SW 1271 (cell line): ENCODE measurements around the gene HCRTR1.

Experiments used
- DNase-seq, 2 experiments: peaks; one replicate each; lab custom pipeline; 2025; lab: John Stamatoyannopoulos, UW

HCRTR1 gene

DNA sequence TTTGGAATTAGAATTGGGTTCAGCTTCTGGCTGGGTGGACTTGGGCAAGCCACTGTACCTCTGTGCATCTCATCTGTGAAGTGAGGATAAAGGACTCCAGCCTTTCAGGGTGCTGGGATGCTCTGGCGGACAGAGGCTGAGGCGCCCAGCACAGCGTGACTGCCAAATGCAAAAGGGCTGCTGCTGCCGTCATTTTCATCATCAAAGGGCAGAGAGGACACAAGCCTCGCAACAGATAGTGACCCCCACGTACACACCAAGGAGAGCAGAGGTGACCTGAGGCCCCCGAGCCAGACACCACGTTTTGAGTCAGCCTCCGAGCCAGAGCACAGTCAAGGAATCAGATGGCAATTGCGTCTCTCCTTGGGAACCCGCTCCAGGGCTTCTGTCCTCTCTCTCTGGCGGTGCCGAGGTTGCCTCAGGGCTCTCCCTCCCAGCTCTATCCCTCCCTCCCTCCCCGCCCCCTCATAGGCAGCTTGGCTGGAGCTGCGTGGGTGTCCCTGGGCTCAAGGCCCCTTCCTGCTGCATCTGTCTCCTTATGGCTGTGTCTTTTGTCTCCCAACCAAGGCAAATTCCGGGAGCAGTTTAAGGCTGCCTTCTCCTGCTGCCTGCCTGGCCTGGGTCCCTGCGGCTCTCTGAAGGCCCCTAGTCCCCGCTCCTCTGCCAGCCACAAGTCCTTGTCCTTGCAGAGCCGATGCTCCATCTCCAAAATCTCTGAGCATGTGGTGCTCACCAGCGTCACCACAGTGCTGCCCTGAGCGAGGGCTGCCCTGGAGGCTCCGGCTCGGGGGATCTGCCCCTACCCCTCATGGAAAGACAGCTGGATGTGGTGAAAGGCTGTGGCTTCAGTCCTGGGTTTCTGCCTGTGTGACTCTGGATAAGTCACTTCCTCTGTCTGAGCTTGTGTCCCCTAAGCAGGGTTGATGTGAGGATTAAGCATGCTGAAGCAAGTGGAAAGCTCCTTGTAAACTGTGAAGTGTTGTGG, 9.0 kb downstream of the HCRTR1 start:
- DNase-seq: no peak

DNA sequence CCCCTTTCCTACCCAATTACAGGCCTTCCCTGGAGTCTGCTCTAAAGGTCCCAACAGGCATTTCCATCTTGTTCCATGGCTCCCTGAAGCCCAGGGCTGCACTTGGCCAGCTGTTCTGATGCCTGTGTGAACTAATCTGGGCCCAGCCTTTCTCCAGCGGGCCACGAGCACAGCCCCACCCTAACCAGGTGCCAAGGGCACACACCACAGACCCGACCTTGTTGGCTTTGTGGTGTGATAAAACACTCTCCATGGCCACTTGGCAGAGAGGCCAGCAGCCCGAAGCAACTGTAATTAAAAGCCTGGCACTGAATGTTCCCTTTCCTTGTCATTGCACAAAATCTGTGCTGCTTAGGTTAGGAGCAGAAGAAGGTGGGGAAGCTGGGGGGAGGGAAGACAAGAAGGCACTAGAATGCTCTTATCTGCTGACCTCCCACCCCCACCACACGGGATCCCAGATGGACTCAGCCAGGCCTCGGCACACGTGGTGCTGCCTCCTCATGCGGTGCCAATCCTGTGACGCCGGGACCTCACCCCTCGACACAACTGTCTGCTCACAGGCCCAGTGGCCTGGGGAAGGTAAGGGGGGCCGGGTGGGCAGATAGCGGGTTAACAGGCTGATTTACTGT, 9.9 kb downstream of the HCRTR1 start:
- no peak for DNase-seq

DNA sequence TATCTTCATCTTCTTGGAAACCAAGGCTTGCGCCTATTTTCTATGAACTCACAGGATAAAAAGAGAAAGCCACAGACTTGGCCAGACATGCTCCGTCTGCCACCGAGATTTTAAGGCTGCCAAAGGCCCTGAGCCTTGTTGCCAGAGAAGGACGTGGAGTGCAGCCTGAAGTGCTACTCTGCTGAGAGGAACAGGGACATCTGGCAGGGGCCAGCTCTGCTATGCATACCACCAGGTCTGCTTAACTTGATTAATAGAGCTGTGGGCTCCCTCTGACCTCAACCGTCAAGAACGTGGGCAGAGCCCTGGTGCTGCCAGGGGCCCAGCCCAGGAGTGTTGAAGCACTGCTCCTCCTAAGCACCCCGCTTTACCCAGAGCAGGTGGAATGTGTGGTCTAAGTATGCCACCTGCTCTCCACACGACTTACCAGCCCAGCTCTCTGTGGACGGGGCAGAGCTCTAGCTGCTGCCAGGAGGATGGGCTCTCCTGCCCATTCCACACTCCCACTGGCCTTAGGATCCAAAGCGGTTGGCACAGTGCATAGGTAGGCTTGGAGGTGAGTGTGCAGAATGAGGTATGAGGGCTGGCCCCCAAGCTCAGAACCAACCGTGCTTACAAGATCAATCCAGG, 10.6 kb downstream of the HCRTR1 start:
- DNase-seq: no peak

DNA sequence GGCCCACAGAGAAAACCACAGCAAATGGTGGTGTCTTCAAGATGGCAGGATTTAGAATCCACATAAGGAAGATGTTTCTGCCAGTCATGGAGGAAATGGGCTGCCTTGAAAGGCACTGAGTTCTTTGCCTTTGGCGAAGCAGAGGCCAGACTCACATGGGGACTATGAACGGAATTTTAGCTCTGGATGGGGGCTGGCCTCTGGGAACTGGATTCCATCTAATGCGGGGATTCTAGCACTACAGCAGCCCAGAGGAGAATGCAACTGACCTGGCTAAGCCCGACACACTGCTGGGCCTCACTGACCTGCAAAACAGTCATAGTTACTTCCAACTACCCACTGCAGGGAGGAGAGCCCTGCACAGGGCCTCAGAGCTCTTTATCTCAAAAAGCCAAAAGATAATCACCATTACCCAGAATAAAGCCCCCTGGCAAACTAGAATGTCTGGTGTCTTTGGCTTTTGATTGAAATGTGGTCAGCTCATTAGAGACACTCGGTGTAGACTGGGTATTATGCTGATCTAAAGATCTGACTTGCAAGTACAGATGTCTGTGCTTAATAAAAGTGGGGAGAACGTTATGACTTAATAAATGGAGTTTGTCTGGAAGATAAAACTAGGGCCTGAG, 11.6 kb downstream of the HCRTR1 start:
- no peak for DNase-seq

DNA sequence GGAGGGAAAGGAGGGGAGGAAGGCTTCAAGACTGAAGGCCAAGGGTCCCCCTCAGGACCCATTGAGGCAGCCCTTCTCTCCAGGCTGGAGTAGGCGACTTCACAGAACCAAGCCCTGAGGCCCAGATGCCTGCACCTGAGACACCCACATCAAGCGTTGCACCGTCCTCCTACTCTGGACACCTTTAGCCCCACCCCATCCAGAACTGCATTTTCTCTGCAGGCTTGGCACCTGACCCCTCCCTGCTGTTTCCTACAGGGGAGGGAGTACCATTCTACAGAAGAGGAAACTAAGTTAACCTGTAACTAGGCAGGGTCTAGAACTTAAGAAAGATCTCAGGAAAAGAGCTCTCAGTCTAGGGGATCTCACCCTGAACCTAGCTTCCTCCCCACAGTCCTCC, 15.2 kb downstream of the HCRTR1 start:
- DNase-seq: no peak

DNA sequence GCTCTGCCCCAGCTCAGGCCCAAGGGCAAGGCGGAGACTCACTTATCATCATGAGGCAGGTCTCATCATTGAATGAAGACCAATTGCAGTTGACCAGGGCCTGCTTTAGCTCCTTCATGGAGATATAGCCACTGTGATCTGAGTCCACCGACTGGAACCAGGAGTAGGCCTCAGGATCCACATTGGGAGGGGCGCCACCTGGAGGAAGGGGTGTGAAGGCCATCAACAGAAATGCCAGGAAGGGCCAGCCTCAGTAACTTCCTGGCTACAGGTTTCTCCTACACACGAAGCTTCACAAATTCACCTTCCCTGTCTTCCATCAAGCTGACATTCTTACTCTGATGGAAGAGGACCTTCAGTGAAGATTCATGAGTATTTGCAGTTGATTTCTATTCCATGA, 15.6 kb downstream of the HCRTR1 start:
- DNase-seq: no peak

DNA sequence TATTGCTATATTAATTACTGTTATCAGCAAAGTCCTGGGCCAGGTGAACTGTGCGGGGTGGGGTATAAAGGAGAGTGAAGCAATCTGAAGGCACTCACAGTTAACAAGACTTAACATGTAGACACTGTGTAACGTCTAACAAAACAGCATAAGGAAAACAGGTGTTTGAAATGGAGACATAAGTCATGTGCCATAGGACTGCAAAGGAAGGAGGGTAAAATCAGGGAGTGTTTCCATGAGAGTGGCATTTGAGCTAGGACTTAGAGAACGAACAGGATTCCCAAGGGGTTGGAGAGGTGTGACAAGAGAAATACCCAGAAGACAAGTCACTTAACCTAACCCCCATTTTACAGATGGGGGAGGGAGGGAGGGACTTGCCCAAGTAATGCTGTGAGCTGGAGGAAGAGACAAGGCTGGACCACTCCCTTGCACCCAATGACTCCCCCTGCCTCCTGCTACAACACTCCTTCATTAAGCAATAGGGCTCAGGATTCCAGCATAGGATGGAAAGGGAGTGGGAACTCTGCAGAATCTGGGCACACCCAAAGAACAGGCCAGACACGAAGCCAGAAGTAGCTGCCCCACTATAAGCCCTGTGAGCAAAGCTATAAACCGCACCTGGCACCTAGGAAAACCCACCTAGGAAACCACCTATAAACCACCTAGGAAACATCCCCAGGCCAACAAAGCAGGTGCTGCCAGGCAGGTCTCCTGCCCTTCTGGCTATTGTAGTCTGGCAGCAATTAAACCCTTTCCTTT, 20.6 kb downstream of the HCRTR1 start:
- no peak for DNase-seq

DNA sequence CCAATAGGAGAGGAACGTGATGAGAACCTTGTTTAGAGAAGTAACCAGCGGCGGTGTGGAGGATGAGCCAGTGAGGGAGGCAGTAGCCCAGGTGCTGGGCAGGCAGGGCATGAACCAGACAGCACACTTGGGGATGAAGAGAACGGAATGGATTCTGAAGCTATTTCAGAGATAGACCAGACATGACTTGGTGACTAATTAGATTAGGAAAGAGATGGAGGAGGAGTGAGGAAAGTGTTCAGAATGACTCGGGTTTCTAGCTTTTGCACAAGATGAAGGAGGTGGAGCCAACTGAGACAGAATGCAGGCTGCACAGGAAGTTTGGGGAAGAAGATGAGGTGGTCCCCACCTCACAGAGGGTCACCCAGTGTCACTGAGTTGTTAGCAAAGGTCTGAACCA, 22.1 kb downstream of the HCRTR1 start:
- DNase-seq: no peak

DNA sequence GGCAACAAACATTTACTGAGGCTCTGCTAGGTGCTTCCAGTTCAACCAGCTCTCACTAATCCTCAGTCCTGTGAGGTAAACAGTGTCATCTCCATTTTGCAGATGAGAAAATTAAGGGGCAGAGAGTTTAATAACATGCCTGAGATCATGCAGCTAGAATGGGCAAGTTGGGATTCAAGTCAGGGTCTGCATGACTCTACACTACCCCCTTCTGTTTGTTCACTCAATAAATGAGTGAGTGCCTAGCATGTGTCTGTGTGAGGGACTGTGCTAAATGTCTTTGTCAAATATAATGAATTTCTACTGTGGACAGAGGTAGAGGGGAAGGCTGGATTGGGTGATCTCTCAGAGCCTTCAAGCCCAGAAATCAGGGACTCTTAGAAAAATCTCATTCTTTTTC, 22.7 kb downstream of the HCRTR1 start:
- DNase-seq: no peak

DNA sequence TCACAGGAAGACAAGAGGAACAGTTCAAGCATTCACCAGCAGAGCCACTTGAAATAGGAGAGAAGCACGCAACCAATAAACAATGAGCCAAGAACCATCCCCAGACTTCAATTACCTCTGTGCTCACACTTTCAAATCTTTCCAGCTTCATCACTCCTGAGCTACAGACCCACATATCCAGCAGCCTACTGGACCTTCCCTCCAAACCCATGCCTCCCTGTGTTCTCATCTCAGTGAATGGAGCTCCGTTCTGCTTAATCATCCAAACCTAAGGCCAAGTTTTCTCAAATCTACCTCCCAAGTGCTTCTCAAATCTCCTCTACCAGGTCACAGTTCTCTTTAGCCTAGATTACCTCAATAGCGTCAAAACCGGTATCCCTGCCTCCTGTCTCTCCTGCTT, 23.5 kb downstream of the HCRTR1 start:
- DNase-seq: no peak

DNA sequence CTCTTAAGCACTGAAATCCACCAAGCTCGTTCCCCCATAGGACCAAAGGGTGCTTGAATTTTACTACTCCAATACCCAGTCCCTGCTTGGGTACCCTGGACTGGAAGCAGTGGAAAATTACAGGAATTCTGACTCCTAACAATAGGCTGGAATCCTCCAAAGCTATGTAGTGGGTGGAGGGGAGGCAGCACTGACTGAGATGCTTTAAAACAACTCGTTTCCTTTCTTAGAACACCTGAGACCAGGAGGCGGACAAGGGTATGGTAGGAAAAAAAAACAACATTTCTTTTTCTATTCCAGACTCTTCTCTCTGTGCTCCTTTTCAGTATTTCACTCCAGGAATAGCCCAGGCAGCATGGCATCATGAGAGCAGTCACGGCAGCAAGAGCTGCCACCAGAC, 24.9 kb downstream of the HCRTR1 start:
- DNase-seq: no peak

DNA sequence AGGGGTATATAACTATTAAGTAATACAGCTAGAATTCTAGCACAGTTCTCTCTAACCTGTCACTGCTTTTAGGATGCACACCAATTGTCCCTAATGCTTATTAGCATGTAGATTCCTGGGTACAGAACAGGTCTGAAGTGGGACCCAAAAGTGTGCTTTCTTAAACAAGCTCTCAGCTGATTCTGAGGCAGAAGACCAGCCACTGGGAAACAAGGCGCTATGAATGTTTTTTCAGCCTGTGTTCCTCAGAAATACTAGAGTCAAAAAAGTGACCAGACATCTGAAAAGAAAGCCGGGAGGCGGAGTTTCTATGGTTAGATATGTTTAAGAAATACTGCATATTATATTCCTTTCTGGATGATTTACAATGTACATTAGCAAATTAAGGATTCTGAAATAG, 25.4 kb downstream of the HCRTR1 start:
- DNase-seq: no peak

DNA sequence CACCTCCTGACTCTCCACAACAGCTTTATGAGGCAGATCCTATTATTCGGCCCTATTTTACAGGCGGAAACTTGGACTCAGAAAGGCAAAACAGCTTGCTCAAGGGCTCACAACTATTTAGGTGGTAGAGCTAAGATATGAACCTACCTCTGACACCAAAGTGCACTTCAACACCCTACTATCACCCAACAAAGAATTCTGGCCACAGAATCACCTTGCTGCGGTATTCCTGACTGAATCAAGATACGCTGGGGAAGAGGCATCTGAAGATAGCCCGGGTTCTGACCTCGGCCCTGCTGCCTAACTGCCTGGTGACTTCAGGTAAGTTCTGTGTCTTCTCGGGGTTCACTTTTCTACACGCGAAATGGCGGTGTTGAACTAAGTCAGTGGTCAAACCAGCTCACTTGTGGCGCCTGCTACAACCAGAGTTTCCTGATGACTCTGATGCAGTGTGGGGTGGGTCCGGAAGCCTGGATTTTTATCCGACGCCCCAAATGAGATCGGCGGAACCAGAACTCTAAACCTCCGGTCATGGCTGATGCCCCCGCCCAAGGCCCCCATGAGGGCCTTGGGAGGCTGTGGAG, 26.6 kb downstream of the HCRTR1 start:
- no peak for DNase-seq

DNA sequence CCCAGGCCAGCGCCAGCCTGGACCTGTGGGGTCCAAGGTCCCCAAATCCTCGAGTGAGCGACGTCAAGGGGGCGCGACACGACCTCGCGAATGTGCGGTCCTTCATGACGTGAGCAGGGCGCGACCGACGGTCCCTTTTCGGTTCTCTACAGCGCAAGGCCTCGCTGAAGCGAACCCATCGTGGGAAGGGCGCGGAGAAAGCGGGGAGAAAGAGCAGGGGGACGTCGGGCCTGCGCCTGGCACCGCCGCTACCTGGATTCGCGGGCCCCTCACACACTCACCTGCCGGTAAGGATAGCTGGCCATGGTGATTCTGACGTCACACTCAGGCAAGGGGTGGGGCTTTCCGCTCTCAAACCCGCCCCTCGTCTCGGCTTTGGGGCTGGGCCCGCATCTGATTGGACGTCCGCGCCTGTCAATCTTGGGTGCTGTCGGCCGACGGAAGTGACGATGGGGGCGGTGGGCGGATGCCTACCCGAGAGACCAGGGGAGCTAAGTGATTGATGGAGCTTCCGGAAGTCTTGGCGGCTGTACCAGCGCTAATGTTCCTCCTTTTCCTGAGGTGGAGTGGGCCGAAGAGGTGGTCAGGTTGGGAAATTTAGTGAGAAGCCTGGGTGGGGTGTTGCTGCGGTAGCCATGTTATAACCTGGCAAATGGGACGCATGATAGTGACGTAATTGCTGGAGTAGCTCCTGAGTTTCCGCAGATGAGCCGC, 27.2 kb downstream of the HCRTR1 start, which contains the start of gene PEF1:
Gene PEF1, minus strand, starts transcription at position 317 of the 714 bp plus-strand sequence. Its CDS starts 12 bp downstream, at position 305.
- peak; percentile 95 to 96 for DNase-seq

DNA sequence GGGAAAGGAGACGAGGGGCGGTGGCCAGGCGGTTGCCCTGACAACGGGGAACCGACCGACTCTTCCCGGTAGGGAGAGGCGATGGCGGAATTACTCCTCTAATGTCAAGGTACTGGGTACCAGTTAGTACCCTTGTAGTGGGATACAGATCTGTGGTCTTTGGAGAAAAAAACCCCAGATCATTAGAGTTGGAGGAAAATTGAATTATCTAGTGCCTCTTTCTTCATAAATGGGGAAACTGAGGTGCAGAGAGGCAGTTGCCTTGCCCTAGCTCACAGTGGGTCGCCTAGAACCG, 27.7 kb downstream of the HCRTR1 start:
- no peak for DNase-seq

DNA sequence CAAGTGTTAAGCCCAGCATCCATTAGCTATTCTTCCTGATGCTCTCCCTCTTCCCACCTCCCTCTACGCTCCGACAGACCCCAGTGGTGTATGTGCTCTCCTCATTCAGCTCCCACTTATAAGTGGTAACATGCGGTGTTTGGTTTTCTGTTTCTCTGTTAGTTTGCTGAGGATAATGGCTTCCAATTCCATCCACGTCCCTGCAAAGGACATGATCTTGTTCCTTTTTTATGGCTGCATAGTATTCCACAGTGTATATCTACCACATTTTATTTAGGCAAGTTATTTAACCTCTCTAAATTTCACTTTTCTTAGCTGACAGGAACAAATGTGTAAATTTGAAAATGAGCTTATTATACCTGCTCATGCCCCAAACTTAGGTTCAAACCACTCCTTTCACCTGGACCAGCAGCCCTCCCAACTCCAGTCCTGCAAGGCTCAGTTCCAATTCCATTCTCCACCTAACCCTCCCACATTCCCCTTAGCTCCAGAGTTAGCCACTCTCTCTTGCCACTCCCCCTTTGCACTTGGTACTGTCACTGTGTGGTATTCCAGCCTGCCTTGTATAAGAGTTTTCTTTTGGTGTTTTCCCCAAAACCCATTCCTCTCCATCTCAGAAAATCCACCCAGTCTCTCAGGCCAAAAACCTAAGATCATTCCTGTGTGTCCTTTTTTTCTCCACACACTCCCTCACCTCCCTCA, 28.9 kb downstream of the HCRTR1 start:
- no peak for DNase-seq

DNA sequence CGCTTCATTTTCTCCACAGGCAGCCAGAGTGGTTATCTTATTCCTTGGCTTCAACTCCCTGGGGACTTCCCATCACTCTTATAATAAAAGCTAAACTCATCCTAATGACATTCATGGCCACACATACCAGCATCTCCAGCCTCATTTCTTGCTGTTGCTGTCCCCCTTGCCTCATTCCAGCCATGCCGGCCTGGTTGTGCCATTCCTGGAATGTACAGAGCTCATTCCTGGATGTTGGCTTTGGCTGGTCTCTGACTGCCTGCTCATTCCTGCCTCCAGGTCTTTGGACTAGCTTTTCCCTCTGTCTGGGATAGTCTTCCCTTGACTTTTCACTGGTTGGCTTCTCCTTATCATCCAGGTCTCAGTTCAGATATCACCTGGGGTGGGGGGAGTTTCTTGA, 29.6 kb downstream of the HCRTR1 start:
- DNase-seq: no peak

DNA sequence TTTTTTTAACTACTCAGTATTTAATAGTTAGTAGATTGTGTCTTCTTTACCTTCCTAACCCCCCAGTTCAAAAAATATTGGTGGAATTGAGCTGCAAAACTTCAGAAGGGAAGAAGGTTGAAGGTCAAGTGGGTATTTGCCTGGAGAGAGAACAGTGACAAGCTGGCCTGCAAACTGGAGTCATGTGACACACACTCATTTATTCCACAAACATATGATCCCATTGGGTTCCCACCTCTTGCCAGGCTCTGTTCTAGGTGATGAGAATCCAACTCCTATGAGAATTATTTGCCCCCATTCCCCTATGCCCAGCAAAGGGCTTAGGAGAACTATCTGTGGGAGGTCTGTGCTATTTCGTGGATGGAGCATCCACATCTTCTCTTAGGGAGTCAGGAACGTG, 30.7 kb downstream of the HCRTR1 start:
- DNase-seq: no peak

DNA sequence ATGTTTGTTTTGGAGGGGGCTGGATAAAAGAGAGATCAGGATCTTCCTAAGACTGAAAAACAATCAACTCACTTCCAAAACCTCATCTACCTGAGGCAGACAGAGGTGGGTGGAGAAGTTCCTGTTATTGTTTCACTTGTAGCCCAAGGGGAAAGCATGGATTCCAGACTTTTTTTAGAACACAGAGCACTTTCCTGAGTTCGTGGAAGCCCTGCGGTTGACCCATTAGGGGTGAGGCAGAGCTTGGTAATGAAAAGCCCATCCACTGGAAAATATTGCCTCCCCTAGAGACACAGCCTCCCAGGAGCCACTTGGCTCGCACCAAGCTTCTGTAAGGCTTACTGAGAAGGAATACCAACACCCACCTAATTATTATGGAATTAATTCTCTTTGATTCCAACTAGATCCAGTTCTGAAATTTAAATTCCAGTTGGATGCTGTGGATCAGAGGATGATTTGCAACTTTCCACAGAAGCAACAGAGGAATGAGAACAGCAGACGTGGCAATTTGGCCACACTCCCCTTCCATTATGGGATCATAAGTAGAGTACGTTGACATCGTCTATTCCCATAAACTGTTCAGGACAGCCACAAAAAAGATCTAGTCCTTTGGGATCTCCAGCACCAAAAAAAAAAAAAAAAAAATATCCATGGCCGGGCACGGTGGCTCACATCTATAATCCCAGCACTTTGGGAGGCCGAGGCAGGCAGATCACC, 31.3 kb downstream of the HCRTR1 start:
- DNase-seq: no peak
